ENCODE data around the gene SORBS1. TPM values are rescaled to one million over a fixed set of nuclear protein-coding genes. Genes with fewer than 3 reads are reported as not detected.

The SORBS1 gene
- total and polyA plus RNA-seq, 9 of the 15 experiments (the other 6 are each of a cell fraction or from before 2014, with no cell fraction given) = 2.0 to 13.3 (median 6.5) TPM

GRCh38 chr10:95405655-95406054 lies 155.5 kb downstream of the SORBS1 start:
- TF ChIP-seq ZFP30 (CRISPR knock-in tag; IDR thresholded peaks at IDR 0.05; ENCODE audit: borderline replicate concordance) (no peak), CHCHD3 (CRISPR knock-in tag; IDR thresholded peaks at IDR 0.05) (no peak), HDAC1 (IDR thresholded peaks at IDR 0.05) (no peak), ZC3H4 (CRISPR knock-in tag; IDR thresholded peaks at IDR 0.05; ENCODE audit: borderline replicate concordance) (no peak), ZSCAN29 (IDR thresholded peaks at IDR 0.05) (no peak), BRCA1 (IDR thresholded peaks at IDR 0.05) (no peak), BRCA1 (CRISPR knock-in tag; IDR thresholded peaks at IDR 0.05) (no peak), JUN (IDR thresholded peaks at IDR 0.05; ENCODE audit: borderline replicate concordance, low read depth, low read length) (no peak), JUN (CRISPR knock-in tag; IDR thresholded peaks at IDR 0.05; ENCODE audit: borderline replicate concordance) (no peak), MEIS2 (IDR thresholded peaks at IDR 0.05; ENCODE audit: partially characterized antibody) (no peak), SRSF7 (optimal IDR thresholded peaks at IDR 0.05; ENCODE audit: low read depth, low read length) (no peak), ETV6 (IDR thresholded peaks at IDR 0.05; ENCODE audit: borderline replicate concordance in 1 of 2, low read depth in 2 of 2, low read length in 1 of 2) (no peak), ETV6 (CRISPR knock-in tag; IDR thresholded peaks at IDR 0.05; ENCODE audit: borderline replicate concordance) (no peak), HDAC3 (IDR thresholded peaks at IDR 0.05; ENCODE audit: borderline replicate concordance, partially characterized antibody) (no peak), TRIM28 (IDR thresholded peaks at IDR 0.05) (no peak), MAZ (CRISPR knock-in tag; conservative IDR thresholded peaks at IDR 0.05 in 1 of 2, IDR thresholded peaks at IDR 0.05 in 1 of 2) (no peak), SMAD2 (IDR thresholded peaks at IDR 0.05; ENCODE audit: low read depth, low read length) (no peak), ZNF57 (CRISPR knock-in tag; IDR thresholded peaks at IDR 0.05) (no peak), NFE2 (IDR thresholded peaks at IDR 0.05; ENCODE audit: low read depth) (no peak), CXXC5 (CRISPR knock-in tag; IDR thresholded peaks at IDR 0.05) (no peak)
- no peak overlapping the region for H3K27ac ChIP-seq (ENCODE audit: extremely low read depth, low read depth, low read length)
- peaks cover 0 to 11% of the 10 kb centered on the region in 2 experiments; a peak in 3 of 5 replicates for H3K4me1 ChIP-seq (replicated peaks in 1 of 2; ENCODE audit: control insufficient read depth in 2 of 2, insufficient read depth in 2 of 2, low read length in 2 of 2)
- H3K4me3 ChIP-seq = no peak overlapping the region
- H2AFZ ChIP-seq (ENCODE audit: low read depth, low read length) = no peak overlapping the region
- ATAC-seq (no peak), FAIRE-seq (no peak), DNase-seq (ENCODE audit: extremely low read depth in 1 of 4, low spot score in 3 of 4) (no peak)
- no peaks in the 10 kb centered on the region for H3K36me3 ChIP-seq (ENCODE audit: control insufficient read depth, insufficient read depth, low read length)
- no peaks in the 10 kb centered on the region for H3K79me2 ChIP-seq (ENCODE audit: control insufficient read depth, insufficient read depth, low read length)
- no peaks in the 10 kb centered on the region for H4K20me1 ChIP-seq (replicated peaks; ENCODE audit: control insufficient read depth, insufficient read depth, low read length)
- WGBS (ENCODE audit: insufficient coverage, low coverage, missing lambda C conversion rate) = 90% methylated on average over 2 of the region's 2 CpGs
- no peaks in the 10 kb centered on the region for H3K9me3 ChIP-seq (replicated peaks; ENCODE audit: control insufficient read depth, insufficient read depth, low read depth, low read length)
- in situ Hi-C loops (cut with MboI) (no loop called here), intact Hi-C loops (cut with micrococcal nuclease) (no loop called here)
- no peaks in the 10 kb centered on the region for H3K27me3 ChIP-seq (ENCODE audit: control insufficient read depth in 2 of 2, insufficient read depth in 2 of 2, low read length in 2 of 2)
- ChIA-PET CTCF (ENCODE audit: low intra/inter-chr PET ratio) (no interaction called here), POLR2A (interaction anchor here (0.6 to 0.7 kb wide), 2 partner anchors 50 to 235 kb away, joined by 3 read pairs; no protein-coding TSS in a partner anchor)
- H3K9ac ChIP-seq (ENCODE audit: insufficient read depth in 1 of 2, low read depth in 2 of 2, low read length in 2 of 2) = no peak overlapping the region
- no TSS peak for BruUV-seq (replicated peaks)
- no peaks in the 10 kb centered on the region for H3K9me1 ChIP-seq (ENCODE audit: control insufficient read depth, insufficient read depth, low read length)
- no peak overlapping the region for H3K4me2 ChIP-seq (ENCODE audit: insufficient read depth, low read length)
